Measurements from ENCODE around the gene NPIPA7. TPM values are rescaled to one million over a fixed set of nuclear protein-coding genes. Genes with fewer than 3 reads are reported as not detected.
"Not testable (repeated sequence)": the region's sequence is repeated elsewhere in the genome, so short reads cannot be mapped to it uniquely, and the experiment has no call there.

NPIPA7 gene
- 19.0 TPM for polyA plus RNA-seq (ENCODE audit: insufficient read length)
- long read RNA-seq, donor 1, result 0 reads
- long read RNA-seq, donor 2, result 0 reads
- long read RNA-seq, donor 3, partial matches to known transcripts, result 7 of 7 reads
- long read RNA-seq, donor 3, other reads (novel, unspliced or antisense), result 0 of 7 reads
- long read RNA-seq, donor 4, result 0 reads
- long read RNA-seq, donor 5, partial matches to known transcripts, result 9 of 9 reads
- long read RNA-seq, donor 5, other reads (novel, unspliced or antisense), result 0 of 9 reads
- long read RNA-seq, donor 6, result 0 reads
- long read RNA-seq, donor 7, result 0 reads
- long read RNA-seq, donor 8, partial matches to known transcripts, result 0 of 1 reads
- long read RNA-seq, donor 8, other reads (novel, unspliced or antisense), result 0 of 1 reads

DNA sequence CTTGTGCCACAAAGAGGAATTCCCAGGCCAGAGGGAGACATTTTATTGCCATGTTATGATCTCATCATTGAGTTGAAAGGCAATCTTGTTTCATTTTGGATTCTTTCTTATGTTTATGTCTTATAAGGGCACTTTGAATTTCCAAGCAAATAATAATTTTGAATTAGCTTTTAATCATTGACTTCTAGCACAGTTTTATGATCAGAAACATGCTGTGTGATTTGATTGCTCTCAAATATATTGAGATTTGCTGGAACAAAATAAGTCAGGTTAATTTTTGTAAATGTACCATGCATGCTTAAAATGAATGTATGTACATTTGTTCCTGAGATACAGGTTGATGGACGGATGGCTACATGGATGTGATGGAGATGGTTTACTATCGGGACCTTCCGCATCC is at the start of gene NPIPA7:
Gene NPIPA7 (plus strand): TSS at position 301 of the 400 bp plus-strand sequence. CDS start 105 bp downstream, outside the sequence.
- DNase-seq, result not testable (repeated sequence)

DNA sequence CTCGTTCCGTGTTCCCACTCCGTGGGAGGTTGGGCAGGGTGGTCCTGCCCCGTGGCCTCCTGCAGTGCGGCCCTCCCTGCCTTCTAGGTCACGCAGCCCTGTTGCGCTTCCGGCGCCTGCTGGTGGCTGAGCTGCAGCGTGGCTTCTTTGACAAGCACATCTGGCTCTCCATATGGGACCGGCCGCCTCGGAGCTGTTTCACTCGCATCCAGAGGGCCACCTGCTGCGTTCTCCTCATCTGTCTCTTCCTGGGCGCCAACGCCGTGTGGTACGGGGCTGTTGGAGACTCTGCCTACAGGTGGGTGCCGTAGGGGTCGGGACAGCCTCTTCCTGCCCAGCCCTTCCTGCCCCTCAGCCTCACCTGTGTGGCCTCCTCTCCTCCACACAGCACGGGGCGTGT is 47.5 kb upstream of the NPIPA7 start:
- DNase-seq, result not testable (repeated sequence)

- DNase-seq, result not testable (repeated sequence)
Measured at GRCh38 chr16:16357556-16357955, 21.4 kb upstream of the NPIPA7 start.

GRCh38 chr16:16358539-16359240 is 20.2 kb upstream of the NPIPA7 start:
- DNase-seq, result not testable (repeated sequence)

DNA sequence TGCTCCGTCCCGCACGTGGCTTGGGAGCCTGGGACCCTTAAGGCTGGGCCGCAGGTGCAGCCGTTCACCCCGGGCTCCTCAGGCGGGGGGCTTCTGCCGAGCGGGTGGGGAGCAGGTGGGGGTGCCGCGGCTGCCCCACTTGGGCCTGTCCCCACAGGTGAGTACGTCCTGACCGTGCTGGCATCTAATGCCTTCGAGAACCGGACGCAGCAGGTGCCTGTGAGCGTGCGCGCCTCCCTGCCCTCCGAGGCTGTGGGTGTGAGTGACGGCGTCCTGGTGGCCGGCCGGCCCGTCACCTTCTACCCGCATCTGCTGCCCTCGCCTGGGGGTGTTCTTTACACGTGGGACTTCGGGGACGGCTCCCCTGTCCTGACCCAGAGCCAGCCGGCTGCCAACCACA is 15.3 kb upstream of the NPIPA7 start:
- DNase-seq, result not testable (repeated sequence)

DNA sequence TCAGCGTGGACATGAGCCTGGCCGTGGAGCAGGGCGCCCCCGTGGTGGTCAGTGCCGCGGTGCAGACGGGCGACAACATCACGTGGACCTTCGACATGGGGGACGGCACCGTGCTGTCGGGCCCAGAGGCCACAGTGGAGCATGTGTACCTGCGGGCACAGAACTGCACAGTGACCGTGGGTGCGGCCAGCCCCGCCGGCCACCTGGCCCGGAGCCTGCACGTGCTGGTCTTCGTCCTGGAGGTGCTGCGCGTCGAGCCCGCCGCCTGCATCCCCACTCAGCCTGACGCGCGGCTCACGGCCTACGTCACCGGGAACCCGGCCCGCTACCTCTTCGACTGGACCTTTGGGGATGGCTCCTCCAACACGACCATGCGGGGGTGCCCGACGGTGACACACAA is 14.8 kb upstream of the NPIPA7 start:
- not testable (repeated sequence) for DNase-seq

DNA sequence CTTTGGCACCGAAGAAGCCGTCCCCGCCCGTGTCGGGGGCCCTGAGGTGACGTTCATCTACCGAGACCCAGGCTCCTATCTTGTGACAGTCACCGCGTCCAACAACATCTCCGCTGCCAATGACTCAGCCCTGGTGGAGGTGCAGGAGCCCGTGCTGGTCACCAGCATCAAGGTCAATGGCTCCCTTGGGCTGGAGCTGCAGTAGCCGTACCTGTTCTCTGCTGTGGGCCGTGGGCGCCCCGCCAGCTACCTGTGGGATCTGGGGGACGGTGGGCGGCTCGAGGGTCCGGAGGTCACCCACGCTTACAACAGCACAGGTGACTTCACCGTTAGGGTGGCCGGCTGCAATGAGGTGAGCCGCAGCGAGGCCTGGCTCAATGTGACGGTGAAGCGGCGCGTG is 14.2 kb upstream of the NPIPA7 start:
- DNase-seq, result not testable (repeated sequence)

- not testable (repeated sequence) for DNase-seq
Measured at GRCh38 chr16:16365319-16365718, 13.6 kb upstream of the NPIPA7 start.

- DNase-seq, result not testable (repeated sequence)
Measured at GRCh38 chr16:16365851-16366250, 13.1 kb upstream of the NPIPA7 start.

GRCh38 chr16:16366552-16367284 is 12.2 kb upstream of the NPIPA7 start:
- not testable (repeated sequence) for DNase-seq

GRCh38 chr16:16367285-16367628 is 11.7 kb upstream of the NPIPA7 start:
- not testable (repeated sequence) for DNase-seq

GRCh38 chr16:16369081-16369856 is 9.7 kb upstream of the NPIPA7 start:
- not testable (repeated sequence) for DNase-seq

DNA sequence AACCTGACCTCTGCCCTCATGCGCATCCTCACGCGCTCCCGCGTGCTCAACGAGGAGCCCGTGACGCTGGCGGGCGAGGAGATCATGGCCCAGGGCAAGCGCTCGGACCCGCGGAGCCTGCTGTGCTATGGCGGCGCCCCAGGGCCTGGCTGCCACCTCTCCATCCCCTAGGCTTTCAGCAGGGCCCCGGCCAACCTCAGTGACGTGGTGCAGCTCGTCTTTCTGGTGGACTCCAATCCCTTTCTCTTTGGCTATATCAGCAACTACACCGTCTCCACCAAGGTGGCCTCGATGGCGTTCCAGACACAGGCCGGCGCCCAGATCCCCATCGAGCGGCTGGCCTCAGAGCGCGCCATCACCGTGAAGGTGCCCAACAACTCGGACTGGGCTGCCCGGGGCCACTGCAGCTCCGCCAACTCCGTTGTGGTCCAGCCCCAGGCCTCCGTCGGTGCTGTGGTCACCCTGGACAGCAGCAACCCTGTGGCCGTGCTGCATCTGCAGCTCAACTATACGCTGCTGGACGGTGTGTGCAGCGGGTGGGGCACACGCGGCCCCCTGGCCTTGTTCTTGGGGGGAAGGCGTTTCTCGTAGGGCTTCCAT is 7.7 kb upstream of the NPIPA7 start:
- not testable (repeated sequence) for DNase-seq

GRCh38 chr16:16374192-16374591 is 4.7 kb upstream of the NPIPA7 start:
- DNase-seq, result not testable (repeated sequence)

- DNase-seq, result not testable (repeated sequence)
Measured at GRCh38 chr16:16399685-16400084, 20.7 kb downstream of the NPIPA7 start.

DNA sequence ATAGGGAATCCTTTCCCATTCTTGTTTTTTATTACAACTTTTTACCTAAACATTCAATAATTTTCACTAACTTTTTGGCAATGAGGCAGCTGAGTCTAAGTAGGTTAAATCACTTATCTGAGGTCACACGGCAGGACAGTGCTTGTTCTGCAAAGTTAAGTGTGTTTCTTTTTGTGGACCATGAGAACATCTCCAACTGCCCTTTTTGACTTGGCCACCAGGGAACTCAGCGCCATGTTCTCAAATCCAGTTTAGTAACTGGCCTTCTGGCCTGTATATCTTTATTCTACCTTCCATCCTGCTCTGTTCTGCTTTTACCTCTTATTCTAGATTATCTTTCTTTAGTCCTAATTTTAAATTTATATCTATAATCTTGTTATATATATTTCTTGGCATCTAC is 23.4 kb downstream of the NPIPA7 start:
- not testable (repeated sequence) for DNase-seq

GRCh38 chr16:16404283-16404682 is 25.3 kb downstream of the NPIPA7 start:
- not testable (repeated sequence) for DNase-seq

- not testable (repeated sequence) for DNase-seq
Measured at GRCh38 chr16:16405421-16405820, 26.5 kb downstream of the NPIPA7 start.

DNA sequence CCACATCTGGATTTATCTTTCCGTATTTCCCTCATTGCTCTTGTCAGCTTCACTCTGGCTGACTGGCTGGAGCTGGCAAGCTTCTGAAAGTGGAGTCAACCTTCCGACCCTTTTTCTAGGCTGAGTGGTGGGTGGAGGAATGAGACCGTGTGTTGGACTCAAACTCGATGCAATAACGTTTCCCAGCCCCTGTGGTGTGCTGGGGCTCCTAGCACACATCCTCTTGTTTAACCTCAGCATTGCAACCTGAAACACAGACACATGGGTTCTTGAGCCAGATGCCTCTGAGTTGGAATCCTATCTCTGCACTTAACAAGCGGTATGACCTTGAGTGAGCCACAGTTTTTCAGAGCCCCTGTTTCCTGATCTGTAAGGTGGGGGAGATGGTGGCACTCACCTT is 29.5 kb downstream of the NPIPA7 start:
- not testable (repeated sequence) for DNase-seq

DNA sequence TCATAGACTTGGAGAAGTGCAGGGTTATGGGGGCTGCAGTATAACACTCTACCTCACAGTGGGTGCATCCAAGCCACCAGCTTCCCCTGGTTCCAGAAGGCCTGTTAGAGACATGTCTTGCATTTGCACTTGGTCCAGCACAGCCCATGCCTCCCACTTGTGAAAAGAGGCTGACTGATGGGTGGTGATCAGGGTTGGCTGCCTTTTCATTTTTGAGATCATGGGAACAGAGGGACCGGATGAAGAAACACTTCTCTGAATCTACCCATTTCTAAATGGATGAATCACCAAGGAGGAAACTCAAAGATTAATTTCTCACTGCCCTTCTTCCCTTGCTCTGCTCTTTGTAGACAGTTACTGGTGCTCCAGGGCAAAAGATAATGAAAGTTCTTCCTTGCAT is 34.8 kb downstream of the NPIPA7 start:
- DNase-seq, result not testable (repeated sequence)

- not testable (repeated sequence) for DNase-seq
Measured at GRCh38 chr16:16417071-16417470, 38.1 kb downstream of the NPIPA7 start.

All from left kidney (tissue), 8 donors.